GM10847 (cell line): ENCODE results near the gene RAD9A.

Experiments used
- POLR2A ChIP-seq: IDR thresholded peaks from 2 replicates; pipeline ENCODE4 v1.6.1; 2011; ENCODE audit not compliant: insufficient read length; ENCODE audit errors: extremely low read depth

The RAD9A gene

DNA sequence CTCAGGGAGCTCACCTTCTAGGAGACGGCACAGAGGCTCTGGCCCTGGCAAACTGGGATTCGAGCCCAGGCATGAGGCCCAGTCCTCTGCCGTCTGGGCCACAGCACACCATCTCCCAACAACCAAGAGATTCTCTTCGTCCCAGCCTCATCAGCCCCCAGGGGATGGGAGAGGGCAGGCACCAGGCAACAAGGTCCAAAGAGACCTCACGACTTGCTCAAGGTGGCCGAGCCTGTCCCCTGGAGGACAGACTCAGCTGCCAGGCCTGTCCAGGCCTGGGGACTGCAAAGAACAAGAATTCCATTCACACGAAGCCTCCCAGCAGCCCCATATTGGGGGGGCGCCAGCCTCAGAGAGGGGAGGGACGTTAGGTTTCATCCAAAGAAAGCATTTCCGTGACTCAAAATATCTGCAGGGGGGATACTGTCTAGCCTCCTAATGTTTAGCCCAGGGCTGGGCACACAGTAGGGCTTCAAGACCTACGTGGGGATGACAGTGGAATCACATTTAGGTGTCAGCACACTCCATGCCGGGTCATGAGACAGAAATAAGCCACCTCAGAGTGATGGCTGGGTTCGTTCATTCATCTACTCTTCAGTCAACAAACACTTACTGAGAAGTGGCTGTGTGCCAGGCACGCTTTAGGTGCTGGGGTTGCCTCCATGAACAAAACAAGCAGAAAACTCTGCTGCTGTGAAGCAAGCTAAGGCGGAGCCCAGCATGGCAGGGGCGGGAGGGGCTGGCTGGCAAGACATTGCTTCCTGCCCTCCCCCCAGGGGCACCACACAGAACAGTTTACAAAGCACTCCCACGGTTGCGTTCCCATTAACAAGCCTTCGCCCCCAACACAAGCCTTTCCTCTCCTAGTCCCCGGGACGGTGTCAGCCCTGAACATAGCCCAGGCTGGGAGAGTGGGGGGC lies 24.9 kb downstream of the RAD9A start:
- TF ChIP-seq POLR2A, result no peak

DNA sequence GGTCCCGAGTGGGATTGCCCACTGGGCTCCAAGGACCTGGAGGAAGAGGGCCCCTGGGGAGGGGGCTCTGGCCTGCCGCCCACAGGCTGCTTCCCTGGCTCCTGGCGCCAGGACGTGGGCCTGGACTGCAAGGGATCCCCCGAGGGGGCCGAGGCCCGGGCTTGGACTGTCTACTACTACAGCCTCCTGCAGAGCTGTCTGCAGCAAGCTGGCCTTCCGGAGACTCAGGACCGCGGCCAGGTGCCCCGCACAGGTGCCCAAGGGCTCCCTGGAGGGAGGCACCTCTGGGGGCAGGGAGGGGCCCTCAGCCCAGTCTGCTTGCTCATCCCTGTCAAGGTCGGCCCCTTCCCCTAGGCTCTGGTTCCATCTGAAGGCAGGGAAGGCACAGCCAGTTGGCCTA lies 25.6 kb downstream of the RAD9A start:
- no peak for TF ChIP-seq POLR2A

DNA sequence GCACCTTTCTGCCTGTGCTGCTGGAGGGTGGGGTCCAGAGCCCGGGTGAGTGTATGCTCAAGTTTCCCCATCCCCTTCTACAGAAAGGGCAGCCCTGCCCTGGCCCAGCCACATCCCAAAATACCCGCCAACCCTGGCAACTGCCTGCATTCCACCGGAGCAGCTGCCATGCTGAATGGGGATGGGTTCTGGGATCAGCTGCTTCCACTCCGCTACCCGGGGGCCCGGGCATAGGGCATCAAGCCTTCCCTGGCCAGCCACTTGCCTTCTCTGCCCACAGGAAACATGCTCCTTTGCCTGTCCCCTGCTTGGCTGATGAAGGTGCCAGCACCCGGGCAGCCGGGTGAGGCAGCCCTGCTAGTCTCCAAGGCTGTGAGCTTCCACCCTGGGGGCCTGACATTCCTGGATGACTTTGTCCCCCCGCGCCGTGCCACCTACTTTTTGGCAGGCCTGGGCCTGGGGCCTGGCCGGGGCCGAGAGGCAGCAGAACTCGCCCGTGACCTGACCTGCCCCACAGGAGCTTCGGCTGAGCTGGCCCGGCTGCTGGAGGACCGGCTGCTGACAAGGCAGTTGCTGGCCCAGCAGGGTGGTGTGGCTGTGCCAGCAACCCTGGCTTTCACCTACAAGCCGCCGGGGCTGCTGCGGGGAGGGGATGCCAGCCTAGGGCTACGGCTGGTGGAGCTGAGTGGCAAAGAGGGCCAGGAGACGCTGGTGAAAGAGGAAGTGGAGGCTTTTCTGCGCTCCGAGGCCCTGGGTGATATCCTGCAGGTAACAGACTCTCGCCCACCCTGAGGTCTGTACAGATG lies 26.9 kb downstream of the RAD9A start:
- no peak for TF ChIP-seq POLR2A

DNA sequence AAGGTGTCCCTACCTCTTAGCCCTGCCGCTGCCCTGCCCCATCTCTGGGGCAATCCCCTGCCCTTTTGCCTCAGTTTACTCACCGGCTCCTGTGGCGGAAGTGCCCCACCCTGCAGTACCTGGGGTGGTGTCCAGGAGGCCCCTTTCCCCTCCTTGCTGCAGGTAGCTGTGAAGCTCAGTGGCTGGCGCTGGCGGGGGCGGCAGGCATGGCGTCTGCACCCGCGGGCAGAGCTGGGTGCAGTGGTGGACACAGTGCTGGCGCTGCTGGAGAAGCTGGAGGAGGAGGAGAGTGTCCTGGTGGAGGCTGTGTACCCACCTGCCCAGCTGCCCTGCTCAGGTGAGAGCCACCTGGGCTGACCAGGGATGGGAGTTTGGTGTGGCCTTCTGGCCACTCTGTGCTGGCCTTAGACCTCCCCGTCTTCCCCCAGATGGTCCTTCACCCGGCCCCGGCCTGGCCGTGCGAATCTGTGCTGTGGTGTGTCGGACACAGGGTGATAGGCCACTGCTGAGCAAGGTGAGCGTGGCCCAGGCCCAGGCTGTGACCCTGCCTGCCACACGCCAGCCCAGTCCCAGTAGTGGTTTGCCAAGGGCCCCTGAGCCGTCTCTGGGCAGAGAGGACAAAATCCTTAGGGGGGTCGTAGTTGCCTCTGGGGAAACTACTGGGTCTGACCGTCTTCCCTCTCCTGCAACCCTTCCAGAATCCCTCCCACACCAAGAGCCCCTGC lies 27.7 kb downstream of the RAD9A start:
- no peak for TF ChIP-seq POLR2A

DNA sequence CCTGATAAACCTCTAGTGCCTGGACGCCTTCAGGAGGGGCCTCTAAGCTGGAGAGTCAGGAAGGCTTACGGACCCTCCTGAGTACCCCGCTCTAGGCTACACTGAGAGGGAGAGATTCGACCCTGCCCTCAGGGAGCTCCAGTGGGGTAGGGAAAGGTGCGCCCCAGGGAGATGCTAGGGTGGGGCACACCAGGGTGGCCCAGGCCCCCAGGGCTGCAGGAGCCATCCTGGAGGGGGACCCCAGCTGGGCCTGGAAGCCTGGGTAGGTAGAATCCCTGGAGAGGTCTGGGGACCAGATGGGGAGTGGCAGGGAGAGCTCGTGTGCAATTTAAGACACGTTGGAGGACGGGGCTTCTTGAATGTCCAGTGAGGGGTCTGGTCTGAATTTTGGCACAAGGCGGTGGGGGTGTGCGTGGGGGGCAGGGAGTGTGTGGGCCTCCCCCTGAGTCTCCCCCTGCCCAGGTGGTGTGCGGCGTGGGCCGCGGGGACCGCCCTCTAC lies 28.4 kb downstream of the RAD9A start:
- no peak for TF ChIP-seq POLR2A

DNA sequence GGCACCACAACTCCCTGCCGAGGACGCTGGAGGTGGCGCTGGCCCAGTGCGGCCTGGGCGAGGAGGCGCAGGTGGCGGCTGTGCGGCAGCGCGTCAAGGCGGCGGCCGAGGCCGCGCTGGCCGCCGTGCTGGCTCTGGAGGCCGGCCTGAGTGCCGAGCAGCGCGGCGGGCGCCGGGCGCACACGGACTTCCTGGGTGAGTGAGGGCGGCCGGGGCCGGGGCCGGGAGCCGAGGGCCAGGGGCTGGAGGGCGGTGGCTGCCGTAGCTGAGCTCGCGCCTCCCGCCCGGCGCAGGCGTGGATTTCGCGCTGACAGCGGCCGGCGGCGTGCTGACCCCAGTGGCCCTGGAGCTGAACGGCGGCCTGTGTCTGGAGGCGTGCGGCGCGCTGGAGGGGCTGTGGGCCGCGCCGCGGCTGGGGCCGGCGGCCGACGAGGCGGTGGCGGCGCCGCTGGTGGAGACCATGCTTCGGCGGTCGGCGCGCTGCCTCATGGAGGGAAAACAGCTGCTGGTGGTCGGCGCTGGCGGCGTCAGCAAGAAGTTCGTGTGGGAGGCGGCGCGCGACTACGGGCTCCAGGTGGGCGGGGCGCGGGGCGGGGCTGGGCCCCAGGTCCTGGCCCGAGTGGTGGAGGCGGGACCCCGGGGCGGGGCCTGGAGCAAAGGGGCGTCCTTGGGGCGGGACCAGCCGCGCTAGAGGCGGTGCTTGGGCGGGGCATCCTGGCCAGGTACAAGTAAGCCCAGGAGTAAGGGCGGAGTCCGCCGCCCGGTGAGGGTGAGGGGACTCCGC lies 29.1 kb downstream of the RAD9A start:
- peak; percentile 52 for TF ChIP-seq POLR2A

DNA sequence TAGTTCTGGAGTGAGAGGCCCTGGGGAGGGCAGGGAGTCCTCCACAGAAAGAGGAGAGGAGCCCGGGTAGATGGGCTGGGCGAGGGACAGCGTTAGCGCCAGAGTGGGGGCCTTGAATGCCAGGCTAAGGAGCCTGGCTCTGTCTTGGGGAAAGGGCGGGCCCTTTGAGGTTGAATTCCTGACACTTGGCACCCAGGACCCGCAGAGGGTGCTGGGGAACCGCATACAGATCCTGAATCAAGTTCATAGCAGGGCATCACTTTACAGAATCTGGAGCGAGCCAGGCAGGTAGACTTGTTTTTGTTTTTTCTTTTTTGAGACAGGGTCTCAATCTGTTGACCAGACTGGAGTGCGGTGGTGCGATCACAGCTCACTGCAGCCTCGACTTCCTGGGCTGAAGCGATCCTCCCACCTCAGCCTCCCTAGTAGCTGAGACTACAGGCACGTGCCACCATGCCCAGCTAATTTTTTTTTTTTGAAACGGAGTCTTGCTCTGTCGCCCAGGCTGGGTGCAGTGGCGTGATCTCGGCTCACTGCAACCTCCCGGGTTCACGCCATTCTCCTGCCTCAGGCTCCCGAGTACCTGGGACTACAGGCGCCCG lies 29.7 kb downstream of the RAD9A start:
- TF ChIP-seq POLR2A, result no peak

DNA sequence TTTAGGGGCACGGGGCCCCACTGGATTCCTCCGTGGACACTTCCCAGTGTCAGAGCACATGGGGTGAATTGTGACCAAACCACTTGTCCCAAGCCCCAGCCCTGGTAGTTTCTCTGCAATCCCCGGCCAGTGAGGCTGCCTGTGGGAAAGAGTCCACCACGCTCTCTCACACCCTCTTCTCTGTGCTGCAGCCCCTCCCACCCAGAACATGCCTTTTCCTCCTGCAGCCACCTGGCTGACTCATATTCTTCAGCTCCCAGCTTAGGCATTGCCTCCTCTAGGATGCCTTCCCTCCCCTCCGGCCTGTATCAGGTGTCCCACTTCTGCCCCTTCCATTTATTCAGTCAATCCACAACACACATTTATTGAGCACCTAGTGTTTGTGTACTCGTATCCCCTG lies 31.1 kb downstream of the RAD9A start:
- TF ChIP-seq POLR2A, result no peak

DNA sequence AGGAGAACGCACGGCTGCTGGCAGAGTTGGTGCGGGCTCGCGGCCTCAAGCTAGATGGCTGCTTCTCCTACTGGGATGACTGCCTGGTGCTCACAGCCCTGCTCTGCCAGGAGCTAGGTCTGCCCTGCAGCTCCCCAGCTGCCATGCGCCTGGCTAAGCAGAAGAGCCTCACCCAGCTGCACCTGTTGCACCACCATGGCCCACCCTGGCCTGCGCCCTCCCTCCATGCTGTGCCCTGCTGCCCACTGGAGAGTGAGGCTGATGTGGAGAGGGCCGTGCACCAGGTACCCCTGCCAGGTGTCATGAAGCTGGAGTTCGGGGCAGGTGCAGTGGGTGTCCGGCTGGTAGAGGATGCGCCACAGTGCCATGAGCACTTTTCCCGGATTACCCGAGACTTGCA lies 31.7 kb downstream of the RAD9A start:
- TF ChIP-seq POLR2A, result no peak

DNA sequence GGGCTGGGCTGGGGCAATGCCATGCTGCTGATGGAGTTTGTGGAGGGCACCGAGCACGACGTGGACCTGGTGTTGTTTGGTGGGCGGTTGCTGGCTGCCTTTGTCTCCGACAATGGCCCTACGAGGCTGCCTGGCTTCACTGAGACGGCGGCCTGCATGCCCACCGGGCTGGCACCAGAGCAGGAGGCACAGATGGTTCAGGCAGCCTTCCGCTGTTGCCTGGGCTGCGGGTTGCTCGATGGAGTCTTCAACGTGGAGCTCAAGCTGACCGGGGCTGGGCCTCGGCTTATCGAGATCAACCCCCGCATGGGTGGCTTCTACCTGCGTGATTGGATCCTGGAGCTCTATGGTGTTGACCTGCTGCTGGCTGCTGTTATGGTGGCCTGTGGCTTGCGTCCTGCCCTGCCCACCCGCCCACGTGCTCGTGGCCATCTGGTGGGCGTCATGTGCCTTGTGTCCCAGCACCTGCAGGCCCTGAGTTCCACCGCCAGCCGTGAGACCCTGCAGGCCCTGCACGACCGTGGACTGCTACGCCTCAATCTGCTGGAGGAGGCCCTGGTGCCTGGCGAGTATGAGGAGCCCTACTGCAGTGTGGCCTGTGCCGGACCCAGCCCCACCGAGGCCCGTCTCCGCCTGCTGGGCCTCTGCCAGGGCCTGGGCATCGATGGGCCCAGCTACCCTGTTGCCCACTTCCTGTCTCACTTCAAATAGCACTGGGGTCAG lies 32.3 kb downstream of the RAD9A start:
- TF ChIP-seq POLR2A, result no peak

DNA sequence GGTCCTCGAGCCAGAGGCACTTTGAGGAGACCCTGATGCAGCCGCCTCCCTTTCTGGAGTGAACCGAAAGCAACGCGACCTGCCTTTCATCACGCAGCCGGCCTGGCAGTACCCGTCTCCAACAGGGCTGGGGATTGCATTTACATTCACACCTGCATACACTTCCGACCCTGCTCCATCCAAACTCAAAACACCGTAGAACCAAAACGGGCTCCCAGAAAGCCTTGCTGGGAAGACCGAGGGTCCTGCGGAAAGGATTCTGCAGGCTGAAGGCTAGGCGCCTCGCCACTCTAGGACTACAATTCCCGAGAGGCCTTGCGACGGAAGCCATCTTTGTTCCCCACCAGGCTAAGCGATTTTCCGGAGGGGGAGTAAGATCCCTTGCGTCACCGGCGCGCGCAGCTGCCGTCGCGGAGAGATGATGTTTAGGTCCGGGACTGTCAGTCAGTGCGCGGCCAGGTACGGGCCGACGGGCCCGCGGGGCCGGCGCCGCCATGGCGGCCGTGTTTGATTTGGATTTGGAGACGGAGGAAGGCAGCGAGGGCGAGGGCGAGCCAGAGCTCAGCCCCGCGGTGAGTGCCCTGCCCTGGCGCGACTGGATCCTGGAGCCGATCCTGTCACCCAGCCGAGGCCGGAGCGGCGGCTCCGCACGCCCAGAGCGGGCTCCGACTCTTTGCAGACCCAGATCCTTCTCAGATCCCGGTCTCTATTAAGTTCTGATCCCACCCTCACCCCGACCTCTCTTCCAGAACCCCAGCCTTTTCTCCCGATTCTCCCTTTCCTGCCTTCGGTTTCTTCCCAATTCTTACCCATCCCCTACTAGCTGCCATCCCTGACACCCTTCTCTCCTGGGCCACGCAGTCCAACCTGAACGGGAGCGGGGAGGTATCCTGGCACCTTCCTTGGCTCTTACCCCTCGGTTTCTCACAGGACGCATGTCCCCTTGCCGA lies 36.5 kb downstream of the RAD9A start, which contains the start of gene RPS6KB2:
RPS6KB2 (plus strand) TSS at position 443 of the 950 bp plus-strand sequence; CDS start at position 495, 52 bp downstream.
- peak; percentile 88 for TF ChIP-seq POLR2A

DNA sequence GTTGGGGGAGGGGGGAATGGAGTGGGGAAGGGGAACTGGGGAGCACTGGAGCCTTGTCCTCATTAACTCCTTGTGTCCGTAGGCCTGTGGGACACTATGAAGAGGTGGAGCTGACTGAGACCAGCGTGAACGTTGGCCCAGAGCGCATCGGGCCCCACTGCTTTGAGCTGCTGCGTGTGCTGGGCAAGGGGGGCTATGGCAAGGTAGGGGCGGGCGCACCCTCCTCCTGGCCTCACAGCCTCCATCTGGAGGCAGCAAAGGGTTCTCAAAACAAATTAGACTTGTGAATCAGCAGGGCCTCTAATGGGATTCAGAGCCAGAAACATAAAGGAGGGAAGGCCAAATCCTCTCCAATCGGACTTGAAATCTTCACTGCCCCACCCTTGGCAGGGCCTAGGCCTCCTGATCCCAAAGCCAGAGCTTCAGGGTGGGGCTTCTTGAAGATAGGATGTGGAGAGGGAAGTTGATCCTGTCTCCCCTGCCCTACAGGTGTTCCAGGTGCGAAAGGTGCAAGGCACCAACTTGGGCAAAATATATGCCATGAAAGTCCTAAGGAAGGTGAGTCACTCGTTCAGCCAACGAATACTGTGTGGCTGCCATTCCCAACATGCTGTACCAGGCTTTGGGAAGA lies 37.4 kb downstream of the RAD9A start:
- TF ChIP-seq POLR2A, result no peak

DNA sequence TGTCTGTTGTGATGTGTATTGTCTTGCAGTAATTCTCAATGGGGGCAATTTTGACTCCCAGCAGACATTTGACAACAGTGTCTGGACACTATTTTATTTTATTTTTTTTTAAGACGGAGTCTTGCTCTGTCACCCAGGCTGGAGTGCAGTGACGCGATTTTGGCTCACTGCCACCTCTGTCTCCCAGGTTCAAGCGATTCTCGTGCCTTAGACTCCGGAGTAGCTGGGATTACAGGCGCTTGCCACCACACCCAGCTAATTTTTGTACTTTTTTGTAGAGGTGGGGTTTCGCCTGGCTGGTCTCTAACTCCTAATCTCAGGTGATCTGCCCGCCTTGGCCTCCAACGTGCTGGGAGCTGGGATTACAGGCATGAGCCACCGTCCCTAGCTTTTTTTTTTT lies 37.9 kb downstream of the RAD9A start:
- TF ChIP-seq POLR2A, result no peak
